Inferior parietal cortex (tissue), 1 donor: ENCODE data around the gene MLST8.

Experiments used
- DNase-seq: peaks from one replicate; pipeline ENCODE4 v3.0.0-alpha.2; 2016; ENCODE audit errors: extremely low spot score

Gene MLST8

DNA sequence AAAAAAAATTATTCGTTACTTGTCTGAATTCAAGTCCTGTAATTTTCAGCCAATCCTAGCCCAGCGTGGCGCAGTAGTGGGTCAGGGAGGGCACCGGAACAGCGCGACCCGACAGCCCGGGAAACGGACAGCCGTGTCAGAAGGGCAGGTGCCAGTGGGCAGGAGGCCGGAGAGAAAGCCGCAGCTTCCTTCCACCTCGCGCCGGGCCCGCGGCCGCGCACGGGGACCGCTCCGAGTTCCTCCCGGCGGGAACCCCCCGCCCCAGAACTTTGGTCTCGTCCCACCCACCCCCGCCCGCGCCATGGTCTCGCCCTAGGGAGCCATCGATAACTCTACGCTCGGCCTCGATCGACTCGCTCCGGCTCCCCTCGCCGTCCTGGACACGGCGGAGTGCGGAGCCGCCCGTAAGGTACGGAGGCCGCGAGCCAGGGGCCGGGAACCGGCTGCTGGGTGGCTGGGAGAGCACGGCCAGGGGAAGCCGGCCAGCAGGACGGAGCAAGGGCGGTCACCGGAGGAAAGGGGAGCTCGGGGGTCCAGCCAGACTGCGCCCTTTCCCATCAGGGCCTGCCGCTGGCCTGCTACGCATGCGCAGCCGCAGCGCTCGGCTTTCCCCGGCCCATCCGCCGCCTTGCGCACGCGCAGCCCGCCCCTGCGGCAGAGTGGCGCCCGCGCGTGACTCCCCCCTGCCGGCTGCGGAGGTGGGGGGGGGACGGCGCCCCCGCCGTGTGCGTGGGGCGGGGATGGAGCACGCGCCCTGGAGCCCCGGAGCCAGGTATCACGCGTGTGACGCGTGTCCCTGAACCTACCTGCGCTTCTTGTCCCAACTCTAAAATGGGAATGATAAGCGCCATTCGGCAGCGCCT is at the start of gene MLST8:
MLST8 (plus strand) TSS at position 351 of the 863 bp plus-strand sequence. CDS start 632 bp downstream, outside the sequence.
- DNase-seq: peak; percentile 89

DNA sequence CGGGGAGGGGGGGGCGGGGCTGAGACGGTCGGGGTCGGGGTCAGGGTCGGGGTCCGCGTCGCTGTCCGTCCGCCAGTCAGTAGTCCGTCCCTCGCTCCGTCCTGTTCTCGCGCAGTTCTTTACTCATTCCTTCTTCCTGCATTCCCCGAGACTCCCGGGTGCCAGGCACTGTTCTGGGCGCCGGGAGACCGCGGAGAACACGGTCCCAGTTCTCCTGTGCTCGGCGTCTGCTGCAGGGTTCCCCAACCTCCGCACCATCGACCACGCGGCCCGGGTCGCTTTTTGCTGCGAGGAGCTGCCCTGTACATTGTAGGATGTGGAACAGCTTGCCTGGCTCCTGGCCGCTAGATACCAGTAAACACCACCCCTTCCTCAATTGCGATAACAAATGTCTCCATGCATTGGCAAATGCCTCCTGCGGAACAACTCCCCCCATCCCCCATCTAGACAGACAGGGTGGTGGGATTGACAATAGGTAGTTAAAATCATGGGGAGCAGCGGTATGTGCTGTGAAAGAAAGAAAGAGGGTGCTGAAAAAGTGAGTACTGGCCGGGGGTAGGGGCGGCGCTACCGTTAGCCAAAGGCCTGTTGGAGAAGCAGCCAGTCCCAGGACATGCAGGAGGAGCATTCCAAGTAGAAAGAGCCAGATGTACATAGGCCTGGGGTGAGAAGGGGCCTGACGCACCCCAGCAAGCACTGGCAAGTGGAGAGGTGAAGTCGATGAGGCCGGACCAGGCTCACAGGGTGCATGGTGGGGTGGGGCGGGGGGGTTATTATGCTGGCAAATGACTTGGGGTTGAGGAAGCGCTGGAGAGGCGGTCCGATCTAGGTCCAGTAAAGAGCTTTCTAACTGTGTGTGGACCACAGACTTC is 49.0 kb upstream of the MLST8 start:
- DNase-seq: no peak

GRCh38 chr16:2156849-2157224 is 48.4 kb upstream of the MLST8 start:
- DNase-seq: no peak

DNA sequence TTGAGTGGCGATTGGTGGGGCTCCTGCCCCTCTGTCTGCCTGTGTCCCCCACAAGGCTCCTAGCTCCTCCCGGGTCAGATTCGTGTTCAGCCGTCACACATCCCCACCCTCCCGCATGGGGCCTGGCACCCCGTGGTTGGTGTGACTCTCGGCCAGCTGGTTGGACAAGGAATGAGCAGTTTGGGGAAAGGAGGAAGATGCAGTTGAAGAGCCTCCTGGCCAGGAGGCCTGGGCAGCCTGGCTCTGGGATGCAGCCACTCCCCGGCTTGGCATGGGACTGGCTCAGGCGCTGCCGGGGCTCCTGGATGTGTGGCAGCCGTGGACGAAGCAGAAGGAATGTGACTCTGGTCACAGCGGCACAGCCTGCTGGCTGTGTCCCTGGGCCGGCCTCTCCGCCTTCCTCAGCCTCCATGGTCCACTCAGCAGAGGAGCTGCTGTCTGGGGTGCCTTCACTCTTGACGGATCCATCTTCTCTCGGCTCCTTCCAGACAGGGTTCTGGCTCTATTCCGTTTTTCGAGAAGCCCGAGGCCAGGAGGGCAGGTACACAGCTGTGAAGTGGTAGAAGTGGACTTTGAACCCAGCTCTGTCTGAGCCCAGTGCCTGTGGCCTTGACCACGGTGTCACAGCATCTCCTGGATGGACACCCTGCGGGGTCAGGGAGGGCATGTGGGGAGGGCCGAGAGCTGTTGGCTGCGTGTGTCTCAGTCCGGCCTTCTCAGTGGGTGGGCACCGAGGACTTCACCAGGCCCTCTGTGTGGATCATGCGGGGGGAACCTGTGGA is 47.6 kb upstream of the MLST8 start:
- no peak for DNase-seq

- DNase-seq: no peak
Observed at GRCh38 chr16:2158262-2158638, 47.0 kb upstream of the MLST8 start.

- peak; percentile 47 for DNase-seq
Observed at GRCh38 chr16:2159175-2159838, 45.9 kb upstream of the MLST8 start.

- no peak for DNase-seq
Observed at GRCh38 chr16:2160915-2161551, 44.2 kb upstream of the MLST8 start.

GRCh38 chr16:2161911-2162310 is 43.3 kb upstream of the MLST8 start:
- no peak for DNase-seq

- DNase-seq: no peak
Observed at GRCh38 chr16:2162676-2163118, 42.6 kb upstream of the MLST8 start.

- DNase-seq: no peak
Observed at GRCh38 chr16:2163211-2163881, 41.9 kb upstream of the MLST8 start.

DNA sequence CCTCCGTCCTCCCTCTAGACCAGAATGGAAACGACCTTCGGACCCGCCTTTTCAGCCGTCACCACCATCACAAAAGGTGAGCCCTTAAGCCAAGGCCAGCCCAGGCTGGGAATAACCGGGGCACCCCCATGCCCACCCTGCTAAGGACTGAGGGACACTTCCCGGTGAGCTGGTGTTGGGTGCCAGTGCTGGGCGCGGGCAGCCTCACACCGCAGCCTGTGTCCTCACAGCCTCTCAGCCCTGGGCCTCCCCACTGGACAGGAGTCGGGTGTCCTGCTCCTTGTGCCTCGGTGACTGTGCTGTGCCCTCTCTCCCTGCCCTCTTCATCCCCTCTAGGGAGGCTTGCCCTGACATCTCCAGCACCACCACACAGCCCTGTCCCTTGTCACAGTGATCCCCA is 39.4 kb upstream of the MLST8 start:
- DNase-seq: no peak

DNA sequence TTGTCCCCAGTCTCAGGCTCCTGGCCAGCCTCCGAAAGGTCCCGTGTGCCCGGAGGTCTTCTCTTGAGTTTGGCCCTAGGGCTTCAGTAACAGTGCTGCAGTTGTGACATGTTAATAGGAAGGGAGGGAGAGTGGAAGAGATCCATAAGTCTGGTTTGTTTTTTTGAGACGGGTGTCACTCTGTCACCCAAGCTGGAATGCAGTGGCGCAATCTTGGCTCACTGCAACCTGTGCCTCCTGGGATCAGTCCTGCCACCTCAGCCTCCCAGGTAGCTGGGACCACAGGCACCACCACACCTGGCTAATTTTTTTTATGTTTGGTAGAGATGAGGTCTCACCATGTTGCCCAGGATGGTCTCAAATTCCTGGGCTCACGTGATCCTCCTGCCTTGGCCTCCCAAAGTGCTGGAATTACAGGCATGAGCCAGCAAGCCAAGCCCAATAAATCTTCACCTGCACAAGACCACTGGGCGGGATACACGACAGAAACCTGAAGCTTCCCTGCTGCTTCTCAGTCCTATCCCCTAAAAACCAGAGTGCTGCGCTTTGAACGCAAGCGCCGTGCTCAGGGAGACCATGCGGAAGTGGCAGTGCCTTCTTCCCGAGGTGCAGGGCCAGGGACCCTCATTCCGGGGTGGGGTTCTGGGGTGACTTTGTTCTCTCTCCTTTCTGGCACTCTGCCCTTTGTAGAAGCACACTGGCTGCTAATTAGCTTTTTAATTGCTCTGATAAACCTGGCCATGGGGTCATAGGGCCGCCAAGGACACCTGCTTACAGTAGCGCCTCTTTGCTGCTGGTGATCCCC is 38.8 kb upstream of the MLST8 start:
- no peak for DNase-seq

- DNase-seq: no peak
Observed at GRCh38 chr16:2167068-2167638, 38.1 kb upstream of the MLST8 start.

GRCh38 chr16:2170080-2170479 is 35.2 kb upstream of the MLST8 start:
- no peak for DNase-seq

DNA sequence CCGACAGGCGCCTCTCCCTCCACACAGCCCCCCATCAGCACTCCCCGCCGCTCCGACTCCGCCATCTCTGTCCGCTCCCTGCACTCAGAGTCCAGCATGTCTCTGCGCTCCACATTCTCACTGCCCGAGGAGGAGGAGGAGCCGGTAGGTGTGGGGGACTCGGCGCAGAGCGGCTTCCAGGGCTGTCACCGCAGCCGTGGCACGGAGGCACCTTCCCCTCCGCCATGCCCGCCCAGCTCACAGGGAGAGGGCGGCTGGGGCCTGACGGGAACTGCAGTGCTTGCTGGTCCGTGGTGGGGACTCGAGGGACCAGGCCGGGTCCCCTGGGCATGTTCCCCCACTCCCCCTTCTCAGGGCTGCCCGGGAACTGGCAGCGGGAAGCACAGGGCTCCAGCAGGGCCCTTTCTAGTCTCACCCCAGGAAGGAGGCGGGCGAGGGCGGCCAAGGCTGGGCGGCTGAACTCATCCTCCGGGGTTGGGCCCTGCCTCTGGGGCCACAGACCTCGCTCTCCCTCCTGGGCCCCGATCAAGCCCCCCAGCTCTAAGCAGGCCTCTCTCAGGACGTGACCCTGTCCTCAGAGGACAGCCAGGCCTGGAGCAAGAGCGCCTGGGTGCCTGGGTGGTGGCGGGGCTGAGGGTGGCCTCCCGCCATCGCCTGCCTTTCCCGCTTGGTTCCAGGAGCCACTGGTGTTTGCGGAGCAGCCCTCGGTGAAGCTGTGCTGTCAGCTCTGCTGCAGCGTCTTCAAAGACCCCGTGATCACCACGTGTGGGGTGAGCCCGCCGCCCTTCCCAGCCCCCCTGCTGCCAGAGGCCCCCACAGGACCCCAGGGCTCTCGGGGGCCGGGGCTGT is 34.4 kb upstream of the MLST8 start:
- DNase-seq: no peak

DNA sequence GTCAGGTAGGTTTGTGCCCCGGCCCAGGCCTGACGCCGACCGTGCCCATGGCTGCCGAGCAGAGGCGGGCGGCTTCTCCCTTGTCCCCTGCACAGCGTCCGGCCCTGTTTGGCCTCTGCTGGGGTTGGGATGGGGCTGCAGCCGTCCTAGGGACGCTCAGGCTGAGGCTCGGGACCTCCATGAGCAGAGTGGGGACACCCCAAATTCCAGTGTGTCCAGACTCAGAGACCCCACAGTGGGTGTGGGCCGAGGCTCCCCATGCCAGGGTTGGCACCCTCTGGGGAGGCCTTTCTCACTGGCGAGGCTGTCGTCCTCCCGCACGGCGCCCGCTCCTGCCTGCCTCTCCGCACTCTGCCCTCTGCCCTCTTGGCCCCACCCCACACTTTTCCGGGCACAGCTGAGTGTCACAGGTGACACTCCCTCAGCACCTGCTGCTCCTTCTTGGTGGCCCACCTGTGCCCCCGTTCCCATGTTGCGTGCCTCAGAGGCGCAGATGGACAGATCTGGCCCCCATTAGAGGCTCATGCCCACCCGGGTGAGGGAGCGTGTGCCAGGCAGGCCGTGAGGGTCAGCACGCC is 33.6 kb upstream of the MLST8 start:
- DNase-seq: no peak

DNA sequence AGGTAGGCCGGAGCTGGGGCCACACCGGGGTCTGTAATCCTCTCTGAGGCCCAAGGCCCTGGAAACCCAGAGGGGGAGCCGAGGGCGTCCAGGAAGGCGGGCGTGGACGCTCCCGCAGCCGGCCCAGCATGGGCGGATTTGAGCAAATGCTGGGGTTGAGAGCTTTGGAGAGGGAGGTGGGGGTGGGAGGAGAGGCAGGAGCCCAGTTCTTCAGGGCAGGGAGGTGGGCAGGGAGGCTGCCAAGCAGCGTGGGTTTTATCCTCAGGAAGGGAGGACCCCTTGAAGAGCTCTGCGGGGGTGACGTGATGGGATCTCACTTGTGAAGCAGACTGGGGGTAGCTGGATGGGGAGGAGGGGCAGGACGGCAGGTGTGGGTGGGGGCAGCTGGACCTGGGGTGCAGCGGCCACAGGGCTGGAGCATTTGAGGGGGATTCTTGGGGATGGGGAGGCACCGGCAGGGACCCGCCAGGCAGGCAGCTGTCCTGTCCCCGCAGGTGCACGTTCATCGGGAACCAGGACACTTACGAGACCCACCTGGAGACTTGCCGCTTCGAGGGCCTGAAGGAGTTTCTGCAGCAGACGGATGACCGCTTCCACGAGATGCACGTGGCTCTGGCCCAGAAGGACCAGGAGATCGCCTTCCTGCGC is 32.4 kb upstream of the MLST8 start:
- DNase-seq: no peak
